ENCODE data around the gene DOC2A. TPM values are rescaled to one million over a fixed set of nuclear protein-coding genes. Genes with fewer than 3 reads are reported as not detected.

Gene DOC2A
- total and polyA plus RNA-seq, 4 donors = 0.09 to 0.22 (median 0.17) TPM; not detected in 1

DNA sequence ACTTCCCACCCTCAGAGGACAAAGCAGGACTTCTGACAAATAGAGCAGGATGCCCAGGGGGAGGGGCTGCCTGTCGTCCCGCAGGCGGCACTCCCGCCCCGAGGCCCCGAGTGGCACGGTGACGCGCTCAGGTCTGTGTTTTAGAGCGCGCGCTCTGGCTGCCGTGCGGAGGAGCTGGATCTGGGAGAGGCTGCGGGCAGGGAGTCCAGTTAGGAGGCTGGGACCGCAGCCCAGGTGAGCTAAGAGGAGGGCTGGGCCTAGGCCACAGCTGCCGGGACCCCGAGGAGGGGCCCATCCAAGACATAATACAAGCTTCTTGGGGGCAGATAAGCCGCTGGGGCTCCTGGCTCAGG, 6.4 kb downstream of the DOC2A start:
- H3K4me1 ChIP-seq (ENCODE audit: control insufficient read depth in 4 of 4, insufficient read depth in 4 of 4, low read length in 3 of 4) = no peaks in the 10 kb centered on the region
- TF ChIP-seq FOXA2 (IDR thresholded peaks at IDR 0.05) = no peak
- TF ChIP-seq, protein P1, sequence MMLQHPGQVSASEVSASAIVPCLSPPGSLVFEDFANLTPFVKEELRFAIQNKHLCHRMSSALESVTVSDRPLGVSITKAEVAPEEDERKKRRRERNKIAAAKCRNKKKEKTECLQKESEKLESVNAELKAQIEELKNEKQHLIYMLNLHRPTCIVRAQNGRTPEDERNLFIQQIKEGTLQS (IDR thresholded peaks at IDR 0.05) = no peak
- no peak for TF ChIP-seq FOXA1 (IDR thresholded peaks at IDR 0.05)
- no peak for TF ChIP-seq NR2F2 (IDR thresholded peaks at IDR 0.05)
- TF ChIP-seq, protein P2, sequence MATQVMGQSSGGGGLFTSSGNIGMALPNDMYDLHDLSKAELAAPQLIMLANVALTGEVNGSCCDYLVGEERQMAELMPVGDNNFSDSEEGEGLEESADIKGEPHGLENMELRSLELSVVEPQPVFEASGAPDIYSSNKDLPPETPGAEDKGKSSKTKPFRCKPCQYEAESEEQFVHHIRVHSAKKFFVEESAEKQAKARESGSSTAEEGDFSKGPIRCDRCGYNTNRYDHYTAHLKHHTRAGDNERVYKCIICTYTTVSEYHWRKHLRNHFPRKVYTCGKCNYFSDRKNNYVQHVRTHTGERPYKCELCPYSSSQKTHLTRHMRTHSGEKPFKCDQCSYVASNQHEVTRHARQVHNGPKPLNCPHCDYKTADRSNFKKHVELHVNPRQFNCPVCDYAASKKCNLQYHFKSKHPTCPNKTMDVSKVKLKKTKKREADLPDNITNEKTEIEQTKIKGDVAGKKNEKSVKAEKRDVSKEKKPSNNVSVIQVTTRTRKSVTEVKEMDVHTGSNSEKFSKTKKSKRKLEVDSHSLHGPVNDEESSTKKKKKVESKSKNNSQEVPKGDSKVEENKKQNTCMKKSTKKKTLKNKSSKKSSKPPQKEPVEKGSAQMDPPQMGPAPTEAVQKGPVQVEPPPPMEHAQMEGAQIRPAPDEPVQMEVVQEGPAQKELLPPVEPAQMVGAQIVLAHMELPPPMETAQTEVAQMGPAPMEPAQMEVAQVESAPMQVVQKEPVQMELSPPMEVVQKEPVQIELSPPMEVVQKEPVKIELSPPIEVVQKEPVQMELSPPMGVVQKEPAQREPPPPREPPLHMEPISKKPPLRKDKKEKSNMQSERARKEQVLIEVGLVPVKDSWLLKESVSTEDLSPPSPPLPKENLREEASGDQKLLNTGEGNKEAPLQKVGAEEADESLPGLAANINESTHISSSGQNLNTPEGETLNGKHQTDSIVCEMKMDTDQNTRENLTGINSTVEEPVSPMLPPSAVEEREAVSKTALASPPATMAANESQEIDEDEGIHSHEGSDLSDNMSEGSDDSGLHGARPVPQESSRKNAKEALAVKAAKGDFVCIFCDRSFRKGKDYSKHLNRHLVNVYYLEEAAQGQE (IDR thresholded peaks at IDR 0.05) = no peak
- TF ChIP-seq TAF1 (conservative IDR thresholded peaks at IDR 0.05) = no peak
- TF ChIP-seq RXRA (IDR thresholded peaks at IDR 0.05) = no peak
- TF ChIP-seq, protein P3, sequence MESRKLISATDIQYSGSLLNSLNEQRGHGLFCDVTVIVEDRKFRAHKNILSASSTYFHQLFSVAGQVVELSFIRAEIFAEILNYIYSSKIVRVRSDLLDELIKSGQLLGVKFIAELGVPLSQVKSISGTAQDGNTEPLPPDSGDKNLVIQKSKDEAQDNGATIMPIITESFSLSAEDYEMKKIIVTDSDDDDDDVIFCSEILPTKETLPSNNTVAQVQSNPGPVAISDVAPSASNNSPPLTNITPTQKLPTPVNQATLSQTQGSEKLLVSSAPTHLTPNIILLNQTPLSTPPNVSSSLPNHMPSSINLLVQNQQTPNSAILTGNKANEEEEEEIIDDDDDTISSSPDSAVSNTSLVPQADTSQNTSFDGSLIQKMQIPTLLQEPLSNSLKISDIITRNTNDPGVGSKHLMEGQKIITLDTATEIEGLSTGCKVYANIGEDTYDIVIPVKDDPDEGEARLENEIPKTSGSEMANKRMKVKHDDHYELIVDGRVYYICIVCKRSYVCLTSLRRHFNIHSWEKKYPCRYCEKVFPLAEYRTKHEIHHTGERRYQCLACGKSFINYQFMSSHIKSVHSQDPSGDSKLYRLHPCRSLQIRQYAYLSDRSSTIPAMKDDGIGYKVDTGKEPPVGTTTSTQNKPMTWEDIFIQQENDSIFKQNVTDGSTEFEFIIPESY (IDR thresholded peaks at IDR 0.05) = no peak
- TF ChIP-seq JUND (IDR thresholded peaks at IDR 0.05) = no peak
- no peak for TF ChIP-seq HNF4A (conservative IDR thresholded peaks at IDR 0.05)
- TF ChIP-seq HNF4G (IDR thresholded peaks at IDR 0.05) = no peak
- TF ChIP-seq, protein P4, sequence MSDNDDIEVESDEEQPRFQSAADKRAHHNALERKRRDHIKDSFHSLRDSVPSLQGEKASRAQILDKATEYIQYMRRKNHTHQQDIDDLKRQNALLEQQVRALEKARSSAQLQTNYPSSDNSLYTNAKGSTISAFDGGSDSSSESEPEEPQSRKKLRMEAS (IDR thresholded peaks at IDR 0.05) = no peak
- WGBS = 78% methylated on average over 19 of the region's 19 CpGs
- no peak for DNase-seq (ENCODE audit: low spot score)
- H3K4me3 ChIP-seq (ENCODE audit: low read depth in 1 of 3, low read length in 3 of 3) = no peak overlapping the region
- H3K27me3 ChIP-seq (ENCODE audit: control insufficient read depth in 4 of 4, insufficient read depth in 4 of 4, low read length in 3 of 4) = no peaks in the 10 kb centered on the region
- H3K36me3 ChIP-seq (ENCODE audit: control insufficient read depth in 4 of 4, insufficient read depth in 3 of 4, low read depth in 1 of 4, low read length in 3 of 4) = peaks cover 0 to 7% (median 3%) of the 10 kb centered on the region in 4 donors
- H3K27ac ChIP-seq (ENCODE audit: low read depth in 1 of 2, low read length in 2 of 2) = no peak overlapping the region
- H3K9ac ChIP-seq (ENCODE audit: low read depth in 1 of 2, low read length in 2 of 2) = no peak overlapping the region
- no peaks in the 10 kb centered on the region for H3K9me3 ChIP-seq (ENCODE audit: control insufficient read depth in 4 of 4, low read length in 3 of 4)

DNA sequence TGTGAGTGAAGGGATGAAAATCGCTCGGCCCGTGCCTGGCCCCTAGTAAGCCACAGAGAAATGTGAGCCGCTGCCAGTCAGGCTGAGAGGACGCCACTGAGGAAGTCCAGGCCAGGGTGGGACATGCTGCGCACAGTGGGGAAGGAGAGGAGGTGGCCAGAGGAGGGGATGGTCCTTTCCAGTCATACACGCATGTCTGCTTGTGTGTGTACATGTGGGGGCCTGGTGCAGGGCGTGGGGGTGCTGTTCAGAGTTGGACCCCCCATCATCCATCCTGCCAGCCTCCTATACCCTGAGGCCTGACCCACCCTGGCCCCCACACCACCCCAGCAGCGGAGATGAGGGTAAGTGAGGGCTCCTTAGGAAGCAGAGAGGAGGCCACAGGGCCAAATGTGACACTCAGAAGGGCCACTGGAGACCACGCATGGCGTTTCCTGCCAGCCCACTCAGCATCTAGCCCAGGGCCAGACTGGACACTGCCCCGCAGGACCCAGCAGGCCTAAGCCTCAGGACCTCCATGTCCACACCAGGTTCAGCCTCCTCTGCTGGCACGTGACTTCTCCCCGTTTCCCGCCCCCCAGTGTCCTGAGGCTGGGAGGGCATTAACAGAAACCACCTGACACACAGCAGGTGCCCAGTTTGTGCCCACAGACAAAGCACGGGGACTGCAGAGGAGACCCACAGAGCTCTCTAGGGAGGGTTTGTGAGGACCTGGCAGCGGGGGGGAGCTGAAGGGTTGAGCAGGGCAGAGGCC, 7.0 kb downstream of the DOC2A start:
- H3K9ac ChIP-seq (ENCODE audit: low read depth in 1 of 2, low read length in 2 of 2) = no peak overlapping the region
- TF ChIP-seq YY1 (IDR thresholded peaks at IDR 0.05) = no peak
- no peak for TF ChIP-seq RAD21 (IDR thresholded peaks at IDR 0.05)
- TF ChIP-seq HNF4G (IDR thresholded peaks at IDR 0.05) = no peak
- TF ChIP-seq EGR1 (IDR thresholded peaks at IDR 0.05; ENCODE audit: low read depth in 2 of 2) = no peak
- no peak for TF ChIP-seq NR2F2 (IDR thresholded peaks at IDR 0.05)
- TF ChIP-seq HNF4A (conservative IDR thresholded peaks at IDR 0.05) = no peak
- no peak for TF ChIP-seq GABPA (IDR thresholded peaks at IDR 0.05 in 1 of 2, conservative IDR thresholded peaks at IDR 0.05 in 1 of 2)
- TF ChIP-seq, protein P5, sequence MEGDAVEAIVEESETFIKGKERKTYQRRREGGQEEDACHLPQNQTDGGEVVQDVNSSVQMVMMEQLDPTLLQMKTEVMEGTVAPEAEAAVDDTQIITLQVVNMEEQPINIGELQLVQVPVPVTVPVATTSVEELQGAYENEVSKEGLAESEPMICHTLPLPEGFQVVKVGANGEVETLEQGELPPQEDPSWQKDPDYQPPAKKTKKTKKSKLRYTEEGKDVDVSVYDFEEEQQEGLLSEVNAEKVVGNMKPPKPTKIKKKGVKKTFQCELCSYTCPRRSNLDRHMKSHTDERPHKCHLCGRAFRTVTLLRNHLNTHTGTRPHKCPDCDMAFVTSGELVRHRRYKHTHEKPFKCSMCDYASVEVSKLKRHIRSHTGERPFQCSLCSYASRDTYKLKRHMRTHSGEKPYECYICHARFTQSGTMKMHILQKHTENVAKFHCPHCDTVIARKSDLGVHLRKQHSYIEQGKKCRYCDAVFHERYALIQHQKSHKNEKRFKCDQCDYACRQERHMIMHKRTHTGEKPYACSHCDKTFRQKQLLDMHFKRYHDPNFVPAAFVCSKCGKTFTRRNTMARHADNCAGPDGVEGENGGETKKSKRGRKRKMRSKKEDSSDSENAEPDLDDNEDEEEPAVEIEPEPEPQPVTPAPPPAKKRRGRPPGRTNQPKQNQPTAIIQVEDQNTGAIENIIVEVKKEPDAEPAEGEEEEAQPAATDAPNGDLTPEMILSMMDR (IDR thresholded peaks at IDR 0.05; ENCODE audit: low read depth, low read length, missing input control) = no peak
- TF ChIP-seq, protein P3 (IDR thresholded peaks at IDR 0.05) = no peak
- TF ChIP-seq FOXA2 (IDR thresholded peaks at IDR 0.05) = no peak
- TF ChIP-seq RXRA (IDR thresholded peaks at IDR 0.05) = no peak
- TF ChIP-seq FOXA1 (IDR thresholded peaks at IDR 0.05) = no peak
- no peak overlapping the region for H3K4me3 ChIP-seq (ENCODE audit: low read depth in 1 of 3, low read length in 3 of 3)
- DNase-seq (ENCODE audit: low spot score) = no peak
- H3K9me3 ChIP-seq (ENCODE audit: control insufficient read depth in 4 of 4, low read length in 3 of 4) = no peaks in the 10 kb centered on the region
- H3K4me1 ChIP-seq (ENCODE audit: control insufficient read depth in 4 of 4, insufficient read depth in 4 of 4, low read length in 3 of 4) = no peaks in the 10 kb centered on the region
- 93% methylated on average over 17 of the region's 17 CpGs for WGBS
- H3K36me3 ChIP-seq (ENCODE audit: control insufficient read depth in 4 of 4, insufficient read depth in 3 of 4, low read depth in 1 of 4, low read length in 3 of 4) = peaks cover 0 to 10% (median 3%) of the 10 kb centered on the region in 4 donors
- H3K27ac ChIP-seq (ENCODE audit: low read depth in 1 of 2, low read length in 2 of 2) = no peak overlapping the region
- H3K27me3 ChIP-seq (ENCODE audit: control insufficient read depth in 4 of 4, insufficient read depth in 4 of 4, low read length in 3 of 4) = no peaks in the 10 kb centered on the region
